AG04449 (cell line): ENCODE data around the gene KRT3.

ENCODE experiments used
- CTCF ChIA-PET: fragments of 350-600 bp; formaldehyde crosslinking; extraction: SDS; loops from one replicate; lab custom pipeline; 2021; ENCODE audit warnings: antibody characterized with exemption; lab: Yijun Ruan, JAX
- POLR2A ChIA-PET: fragments of 400-600, 350-600 bp; formaldehyde crosslinking; extraction: SDS; loops from one replicate; lab custom pipeline; 2020; ENCODE audit warnings: antibody characterized with exemption, inconsistent platforms; lab: Yijun Ruan, JAX
- DNase-seq: peaks from one replicate; pipeline ENCODE4 v3.0.0-alpha.2; 2010; ENCODE audit warnings: low read depth, low spot score
- H3K4me3 ChIP-seq: 2 replicates; pipeline ENCODE4 v1.5.1; 2011; ENCODE audit warnings: low read depth, mild to moderate bottlenecking, control low read depth, low read length
- TF ChIP-seq, protein P1 (sequence below): IDR thresholded peaks from one replicate; pipeline ENCODE4 v1.5.1; 2011; ENCODE audit warnings: mild to moderate bottlenecking, moderate library complexity, low read length, control low read depth, inconsistent platforms; ENCODE audit not compliant: insufficient read depth; ENCODE audit errors: missing control alignments

KRT3 gene

DNA sequence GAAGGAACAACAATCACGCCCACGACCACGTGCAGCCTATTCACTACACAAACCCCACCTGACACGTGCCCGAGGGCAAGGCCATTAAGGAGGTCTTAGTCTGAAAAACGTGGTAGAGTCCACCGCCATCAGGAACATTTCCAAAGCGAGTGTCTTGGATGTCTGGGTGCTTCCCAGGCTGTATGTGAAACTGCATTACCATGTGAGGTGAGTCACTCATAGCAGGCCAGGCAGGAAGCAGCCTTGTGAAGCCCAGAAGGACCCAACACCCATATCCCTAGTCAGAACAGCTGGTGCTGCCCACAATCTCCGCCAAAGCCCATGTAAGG lies 41.5 kb upstream of the KRT3 start:
- CTCF ChIA-PET, result interaction anchor here (0.6 to 1.1 kb wide), 3 partner anchors 10 to 253 kb away, joined by 3 to 5 read pairs (median 3); no protein-coding TSS in a partner anchor
- TF ChIP-seq, protein P1, sequence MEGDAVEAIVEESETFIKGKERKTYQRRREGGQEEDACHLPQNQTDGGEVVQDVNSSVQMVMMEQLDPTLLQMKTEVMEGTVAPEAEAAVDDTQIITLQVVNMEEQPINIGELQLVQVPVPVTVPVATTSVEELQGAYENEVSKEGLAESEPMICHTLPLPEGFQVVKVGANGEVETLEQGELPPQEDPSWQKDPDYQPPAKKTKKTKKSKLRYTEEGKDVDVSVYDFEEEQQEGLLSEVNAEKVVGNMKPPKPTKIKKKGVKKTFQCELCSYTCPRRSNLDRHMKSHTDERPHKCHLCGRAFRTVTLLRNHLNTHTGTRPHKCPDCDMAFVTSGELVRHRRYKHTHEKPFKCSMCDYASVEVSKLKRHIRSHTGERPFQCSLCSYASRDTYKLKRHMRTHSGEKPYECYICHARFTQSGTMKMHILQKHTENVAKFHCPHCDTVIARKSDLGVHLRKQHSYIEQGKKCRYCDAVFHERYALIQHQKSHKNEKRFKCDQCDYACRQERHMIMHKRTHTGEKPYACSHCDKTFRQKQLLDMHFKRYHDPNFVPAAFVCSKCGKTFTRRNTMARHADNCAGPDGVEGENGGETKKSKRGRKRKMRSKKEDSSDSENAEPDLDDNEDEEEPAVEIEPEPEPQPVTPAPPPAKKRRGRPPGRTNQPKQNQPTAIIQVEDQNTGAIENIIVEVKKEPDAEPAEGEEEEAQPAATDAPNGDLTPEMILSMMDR, result no peak
- POLR2A ChIA-PET, result no interaction called here
- H3K4me3 ChIP-seq, result no peak overlapping the region
- DNase-seq, result peak; percentile 47

- POLR2A ChIA-PET, result no interaction called here
- DNase-seq, result no peak
- CTCF ChIA-PET, result interaction anchor here (1.1 to 1.2 kb wide), 2 partner anchors 10 to 34 kb away, joined by 3 read pairs; no protein-coding TSS in a partner anchor
- TF ChIP-seq, protein P1, result no peak
- H3K4me3 ChIP-seq, result no peak overlapping the region
Measured at GRCh38 chr12:52836491-52837412, 40.8 kb upstream of the KRT3 start.

- ChIA-PET POLR2A (no interaction called here), CTCF (interaction anchor here (1.2 kb wide), 1 partner anchor 35 kb away, joined by 3 read pairs; no protein-coding TSS in a partner anchor)
- H3K4me3 ChIP-seq, result no peak overlapping the region
- no peak for DNase-seq
- TF ChIP-seq, protein P1, result no peak
Measured at GRCh38 chr12:52836042-52836466, 40.1 kb upstream of the KRT3 start.

DNA sequence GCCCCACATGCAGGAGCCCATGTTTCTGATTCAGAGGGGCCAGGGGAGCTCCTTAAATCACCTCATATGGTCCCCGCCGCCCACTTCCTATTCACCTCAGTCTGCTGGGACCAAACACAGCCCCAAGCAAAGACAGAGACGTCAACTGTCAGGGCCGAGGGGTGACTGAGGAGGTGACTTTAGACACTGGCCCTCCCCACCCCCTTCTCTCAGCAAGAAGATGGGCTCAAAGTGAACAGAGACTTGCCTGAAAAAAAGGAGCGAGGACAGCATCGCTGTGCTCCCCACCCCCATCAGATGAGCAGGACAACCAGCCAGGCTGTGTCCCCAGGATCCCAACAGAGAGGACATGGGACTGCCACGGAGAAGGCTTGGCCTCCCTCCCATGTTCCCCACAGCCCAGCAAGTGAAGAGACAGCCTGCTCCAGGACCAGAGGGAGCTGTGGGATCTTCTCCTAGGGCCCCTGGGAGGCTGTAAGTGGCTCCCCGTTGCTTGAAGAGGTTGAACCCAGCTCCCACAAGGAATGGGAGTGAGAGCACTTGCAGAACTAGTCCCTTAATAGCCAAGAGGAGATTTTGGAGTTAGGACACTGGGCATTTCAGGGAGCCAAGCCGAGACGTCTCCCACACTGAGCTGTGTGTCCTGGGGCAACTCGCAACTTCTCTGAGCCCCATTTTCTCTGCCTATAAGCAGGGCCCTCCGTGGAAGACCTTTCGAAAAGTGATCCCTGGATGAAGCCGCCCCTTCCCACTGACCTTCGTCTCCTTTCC lies 39.5 kb upstream of the KRT3 start:
- H3K4me3 ChIP-seq, result no peak overlapping the region
- ChIA-PET POLR2A (no interaction called here), CTCF (interaction anchor here (1.2 kb wide), 1 partner anchor 35 kb away, joined by 3 read pairs; no protein-coding TSS in a partner anchor)
- no peak for DNase-seq
- TF ChIP-seq, protein P1, result no peak

DNA sequence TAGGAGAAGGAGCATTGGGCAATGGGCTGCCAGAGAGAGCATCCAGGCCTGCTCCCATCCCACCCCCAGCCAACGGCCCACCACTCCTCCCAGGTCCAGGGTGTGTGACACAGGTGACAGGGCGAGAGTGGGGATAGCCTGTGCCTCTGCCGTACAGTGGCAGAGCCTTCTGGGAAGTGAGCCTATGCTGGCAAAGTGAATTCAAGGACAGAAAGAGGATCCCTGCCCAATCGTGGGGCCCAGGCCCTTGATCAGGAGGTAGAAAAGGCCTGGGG lies 38.7 kb upstream of the KRT3 start:
- DNase-seq, result no peak
- ChIA-PET POLR2A (no interaction called here), CTCF (no interaction called here)
- no peak overlapping the region for H3K4me3 ChIP-seq
- TF ChIP-seq, protein P1, result no peak
